ENCODE data around the gene ASGR1.

The ASGR1 gene

DNA sequence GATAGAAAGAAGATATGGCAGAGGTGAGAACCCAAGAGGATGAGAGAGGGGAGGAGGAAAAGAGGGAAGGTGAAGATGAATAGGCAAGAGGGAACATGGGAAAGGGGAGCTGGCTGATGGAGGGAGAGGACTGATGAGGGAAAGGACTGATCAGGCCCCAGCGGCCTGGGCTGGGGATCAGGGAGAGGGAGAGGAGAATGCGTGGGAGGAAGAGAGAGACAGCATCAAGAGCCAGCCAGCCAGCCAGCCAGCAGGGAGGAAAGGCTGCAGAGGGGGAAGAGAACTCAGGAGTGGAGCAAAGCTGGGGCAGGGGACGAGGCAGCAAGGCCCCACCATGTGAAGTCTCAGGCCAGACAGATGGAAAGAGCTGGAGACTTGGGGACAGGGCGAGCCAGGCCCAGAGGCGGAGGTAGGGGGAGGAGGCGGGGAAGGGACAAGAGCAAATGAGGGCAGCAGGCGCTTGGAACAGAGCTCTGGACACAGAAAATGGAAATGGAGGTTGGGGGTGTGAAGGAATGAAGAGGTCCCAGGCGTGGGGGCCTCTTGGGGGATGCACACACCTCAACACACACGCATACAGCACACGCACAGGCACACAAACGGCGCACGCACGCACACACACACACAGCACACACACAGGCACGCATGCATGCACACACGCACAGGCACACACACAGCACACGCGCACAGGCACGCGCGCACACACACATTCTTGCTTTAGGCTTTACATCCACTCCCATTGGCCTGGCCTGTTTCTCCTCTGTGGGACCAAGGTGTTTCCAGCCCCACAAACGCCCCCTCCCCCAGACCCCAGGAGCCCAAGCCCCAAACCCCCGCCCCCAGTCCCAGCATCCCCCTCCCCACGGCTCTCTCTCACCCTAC, 28.2 kb upstream of the ASGR1 start:
- TF ChIP-seq RAD21 (IDR thresholded peaks at IDR 0.05; ENCODE audit: low read depth) (no peak), FOXM1 (IDR thresholded peaks at IDR 0.05; ENCODE audit: borderline replicate concordance, low read depth) (no peak), EGR1 (IDR thresholded peaks at IDR 0.05) (no peak), TCF12 (IDR thresholded peaks at IDR 0.05; ENCODE audit: low read depth) (no peak), TEAD4 (IDR thresholded peaks at IDR 0.05) (no peak), CREB1 (IDR thresholded peaks at IDR 0.05; ENCODE audit: low read depth) (no peak), TAF1 (IDR thresholded peaks at IDR 0.05; ENCODE audit: low read depth) (no peak), REST (IDR thresholded peaks at IDR 0.05; ENCODE audit: low read depth) (no peak), CEBPB (IDR thresholded peaks at IDR 0.05) (no peak), NFIC (IDR thresholded peaks at IDR 0.05) (no peak), USF1 (IDR thresholded peaks at IDR 0.05) (no peak), YY1 (IDR thresholded peaks at IDR 0.05; ENCODE audit: low read depth) (no peak)
- TF ChIP-seq, protein P1, sequence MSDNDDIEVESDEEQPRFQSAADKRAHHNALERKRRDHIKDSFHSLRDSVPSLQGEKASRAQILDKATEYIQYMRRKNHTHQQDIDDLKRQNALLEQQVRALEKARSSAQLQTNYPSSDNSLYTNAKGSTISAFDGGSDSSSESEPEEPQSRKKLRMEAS (IDR thresholded peaks at IDR 0.05): no peak

DNA sequence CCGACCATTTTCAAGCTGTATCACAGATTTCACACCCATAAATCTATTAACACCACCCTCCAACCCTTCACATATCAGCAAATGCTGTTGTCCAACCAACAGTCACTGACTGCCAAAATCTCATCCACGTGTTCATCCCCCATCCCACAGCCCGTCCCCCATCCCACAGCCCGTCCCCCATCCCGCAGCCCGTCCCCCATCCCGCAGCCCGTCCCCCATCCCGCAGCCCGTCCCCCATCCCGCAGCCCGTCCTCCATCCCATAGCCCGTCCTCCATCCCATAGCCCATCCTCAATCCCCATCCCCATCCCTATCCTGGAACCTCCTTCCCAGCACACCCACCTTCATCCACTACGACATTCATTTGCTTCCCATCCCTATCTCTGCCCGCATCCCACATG, 26.4 kb upstream of the ASGR1 start:
- TF ChIP-seq, protein P1 (IDR thresholded peaks at IDR 0.05): no peak
- TF ChIP-seq TEAD4 (IDR thresholded peaks at IDR 0.05): no peak
- TF ChIP-seq EP300 (IDR thresholded peaks at IDR 0.05; ENCODE audit: borderline replicate concordance): no peak
- no peak for TF ChIP-seq TAF1 (IDR thresholded peaks at IDR 0.05; ENCODE audit: low read depth)
- no peak for TF ChIP-seq ZBTB7A (IDR thresholded peaks at IDR 0.05; ENCODE audit: low read depth)
- TF ChIP-seq CREB1 (IDR thresholded peaks at IDR 0.05; ENCODE audit: low read depth): no peak
- no peak for TF ChIP-seq REST (IDR thresholded peaks at IDR 0.05; ENCODE audit: low read depth)
- no peak for TF ChIP-seq YY1 (IDR thresholded peaks at IDR 0.05; ENCODE audit: low read depth)
- TF ChIP-seq CEBPB (IDR thresholded peaks at IDR 0.05): no peak
- no peak for TF ChIP-seq EGR1 (IDR thresholded peaks at IDR 0.05)
- no peak for TF ChIP-seq USF1 (IDR thresholded peaks at IDR 0.05)
- TF ChIP-seq RAD21 (IDR thresholded peaks at IDR 0.05; ENCODE audit: low read depth): no peak
- TF ChIP-seq FOXM1 (IDR thresholded peaks at IDR 0.05; ENCODE audit: borderline replicate concordance, low read depth): no peak
- no peak for TF ChIP-seq NFIC (IDR thresholded peaks at IDR 0.05)
- no peak for TF ChIP-seq TCF12 (IDR thresholded peaks at IDR 0.05; ENCODE audit: low read depth)

DNA sequence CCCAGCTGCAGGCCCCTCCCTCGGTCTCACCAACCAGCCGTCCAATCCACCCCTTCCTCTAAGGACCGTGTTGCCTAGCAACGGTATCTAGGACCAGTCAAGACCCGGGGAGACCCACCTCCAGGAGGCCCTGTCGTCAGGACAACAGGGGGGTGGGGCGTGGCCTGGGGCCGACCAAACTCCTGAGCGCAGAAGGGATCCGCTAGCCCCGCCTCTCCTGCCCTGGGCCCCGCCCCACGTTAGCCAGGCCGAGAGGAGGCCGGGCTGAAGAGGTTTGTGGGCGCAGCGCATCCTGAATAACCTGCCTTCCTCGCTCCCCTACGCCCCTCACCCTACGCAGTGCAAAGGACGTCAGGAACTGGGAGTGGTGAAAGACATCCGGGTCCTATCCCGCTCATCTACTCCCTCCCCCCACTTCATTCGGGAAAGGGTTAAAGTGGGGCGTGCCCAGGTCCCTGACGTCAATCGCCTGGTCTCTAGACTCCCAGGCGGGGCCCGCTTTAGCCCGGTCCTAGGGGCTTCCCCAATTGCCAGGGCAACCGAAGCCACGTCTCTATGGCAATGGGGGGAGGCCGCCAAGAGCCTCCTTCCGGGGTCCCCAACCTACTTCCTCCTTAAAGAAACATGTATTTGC, 25.8 kb upstream of the ASGR1 start:
- TF ChIP-seq USF1 (IDR thresholded peaks at IDR 0.05): no peak
- TF ChIP-seq TAF1 (IDR thresholded peaks at IDR 0.05; ENCODE audit: low read depth): no peak
- peak; percentile 45; the same call in 1 of the 2 replicates for TF ChIP-seq ZBTB7A (IDR thresholded peaks at IDR 0.05; ENCODE audit: low read depth)
- TF ChIP-seq EP300 (IDR thresholded peaks at IDR 0.05; ENCODE audit: borderline replicate concordance): no peak
- TF ChIP-seq CEBPB (IDR thresholded peaks at IDR 0.05): no peak
- TF ChIP-seq CREB1 (IDR thresholded peaks at IDR 0.05; ENCODE audit: low read depth): peak; percentile 56; the same call in 1 of the 2 replicates
- TF ChIP-seq FOXM1 (IDR thresholded peaks at IDR 0.05; ENCODE audit: borderline replicate concordance, low read depth): no peak
- peak; percentile 42; the same call in 1 of the 2 replicates for TF ChIP-seq TCF12 (IDR thresholded peaks at IDR 0.05; ENCODE audit: low read depth)
- TF ChIP-seq RAD21 (IDR thresholded peaks at IDR 0.05; ENCODE audit: low read depth): no peak
- no peak for TF ChIP-seq TEAD4 (IDR thresholded peaks at IDR 0.05)
- TF ChIP-seq REST (IDR thresholded peaks at IDR 0.05; ENCODE audit: low read depth): no peak
- TF ChIP-seq, protein P1 (IDR thresholded peaks at IDR 0.05): no peak
- TF ChIP-seq YY1 (IDR thresholded peaks at IDR 0.05; ENCODE audit: low read depth): no peak
- TF ChIP-seq EGR1 (IDR thresholded peaks at IDR 0.05): no peak
- TF ChIP-seq NFIC (IDR thresholded peaks at IDR 0.05): no peak

Data from Ishikawa (cell line).